Mammary epithelial cell (primary cell): ENCODE results near the gene PRMT3.

ENCODE experiments used
- CTCF ChIP-seq, 2 donors: IDR thresholded peaks in 1 of 2; conservative IDR thresholded peaks in 1 of 2; 2 replicates each; pipeline ENCODE4 v1.5.1; 2011 to 2012; ENCODE audit warnings: inconsistent platforms in 2 of 2, low read length in 2 of 2, mild to moderate bottlenecking in 2 of 2, control low read depth in 1 of 2, low read depth in 1 of 2; ENCODE audit not compliant: insufficient read depth in 1 of 2; ENCODE audit errors: extremely low read depth in 1 of 2
- EZH2 ChIP-seq: IDR thresholded peaks from 2 replicates; pipeline ENCODE4 v1.6.1; 2012; ENCODE audit warnings: low read length, inconsistent platforms, borderline replicate concordance

- TF ChIP-seq CTCF (conservative IDR thresholded peaks at IDR 0.05 in 1 of 2, IDR thresholded peaks at IDR 0.05 in 1 of 2; ENCODE audit: extremely low read depth in 1 of 2, insufficient read depth in 1 of 2, low read depth in 1 of 2, low read length in 2 of 2) (no peak), EZH2 (no peak)
Observed at GRCh38 chr11:20417771-20418170, 30.3 kb downstream of the PRMT3 start.
